GM12878 (cell line): ENCODE results near the gene COL9A3. TPM values are rescaled to one million over a fixed set of nuclear protein-coding genes. Genes with fewer than 3 reads are reported as not detected.

ENCODE experiments used
- ATAC-seq: fragments of 200-7000 bp; cut with Tn5 transposase; 3 replicates; pipeline ENCODE4 v1.9.1; 2020; ENCODE audit warnings: mild to moderate bottlenecking, moderate library complexity
- BruUV-seq: library from RNA; stranded (reverse); fragments of 400-500 nt; replicated peaks from 2 replicates; lab custom pipeline; 2021; lab: Mats Ljungman, UMichigan
- CTCF ChIA-PET: fragments of 300-600 bp; sonication (Branson Sonifier 250); formaldehyde crosslinking; extraction: SDS; loops from one replicate; lab custom pipeline; 2021; ENCODE audit warnings: inconsistent platforms; lab: Yijun Ruan, JAX
- POLR2A ChIA-PET: fragments of 350-600 bp; formaldehyde crosslinking; extraction: SDS; loops from one replicate; lab custom pipeline; 2021; ENCODE audit warnings: inconsistent platforms; lab: Charles Lee
- RAD21 ChIA-PET: fragments of 300-600 bp; sonication (Branson Sonifier 250); formaldehyde crosslinking; loops from one replicate; lab custom pipeline; 2023; ENCODE audit warnings: antibody characterized with exemption; ENCODE audit not compliant: unreplicated experiment; lab: Charles Lee
- SMC1A ChIA-PET: fragments of 300-600 bp; sonication (Branson Sonifier 250); formaldehyde crosslinking; loops from one replicate; lab custom pipeline; 2023; ENCODE audit not compliant: unreplicated experiment, uncharacterized antibody; lab: Charles Lee
- DNase-seq: peaks from one replicate; pipeline ENCODE4 v3.0.0-alpha.2; 2011; ENCODE audit warnings: low read depth, low spot score
- FAIRE-seq: peaks from 3 replicates; lab custom pipeline; 2011; peaks lifted over from hg19 to GRCh38; lab: Jason Lieb, UNC
- H2AFZ ChIP-seq: 2 replicates; pipeline ENCODE4 v1.6.0; 2011; ENCODE audit warnings: low read depth, low read length, control low read depth; ENCODE audit not compliant: control insufficient read depth
- H3K27ac ChIP-seq: 2 replicates; pipeline ENCODE4 v1.5.1; 2011; ENCODE audit warnings: control low read depth; ENCODE audit not compliant: control insufficient read depth, insufficient read depth
- H3K27me3 ChIP-seq, 2 experiments: replicated peaks in 1 of 2; 2 replicates each; pipeline versions ENCODE4 v1.6.0 to v1.6.1; 2011; ENCODE audit warnings: low read length in 1 of 2; ENCODE audit not compliant: control insufficient read depth in 2 of 2, insufficient read depth in 2 of 2
- H3K36me3 ChIP-seq, 2 experiments: 2 replicates each; pipeline ENCODE4 v1.5.1; 2011; ENCODE audit warnings: low read length in 1 of 2; ENCODE audit not compliant: control insufficient read depth in 2 of 2, insufficient read depth in 2 of 2
- H3K4me1 ChIP-seq: 2 replicates; pipeline ENCODE4 v1.6.1; 2011; ENCODE audit warnings: mild to moderate bottlenecking, low read length, moderate library complexity, mixed read lengths; ENCODE audit not compliant: control insufficient read depth, insufficient read depth
- H3K4me2 ChIP-seq: 2 replicates; pipeline ENCODE4 v1.6.0; 2011; ENCODE audit warnings: control low read depth; ENCODE audit not compliant: control insufficient read depth, insufficient read depth
- H3K4me3 ChIP-seq: fragments of 200-600 bp; sonication (generic); 2 replicates; pipeline ENCODE4 v1.5.1; 2016
- H3K79me2 ChIP-seq: 2 replicates; pipeline ENCODE4 v1.6.0; 2011; ENCODE audit warnings: low read length; ENCODE audit not compliant: control insufficient read depth, insufficient read depth
- H3K9ac ChIP-seq: 2 replicates; pipeline ENCODE4 v1.8.0; 2011; ENCODE audit warnings: low read length, control low read depth, mixed read lengths; ENCODE audit not compliant: control insufficient read depth, insufficient read depth
- H3K9me3 ChIP-seq: replicated peaks from 3 replicates; pipeline ENCODE4 v1.5.1; 2011; ENCODE audit warnings: mild to moderate bottlenecking, low read length; ENCODE audit not compliant: control insufficient read depth, insufficient read depth
- H4K20me1 ChIP-seq: 2 replicates; pipeline ENCODE4 v1.6.0; 2011; ENCODE audit not compliant: control insufficient read depth, insufficient read depth
- BCLAF1 ChIP-seq: fragments of 450-650 bp; IDR thresholded peaks from 2 replicates; pipeline ENCODE4 v1.6.1; 2017; ENCODE audit warnings: antibody characterized with exemption, mild to moderate bottlenecking, moderate library complexity
- DPF2 ChIP-seq: fragments of 450-650 bp; IDR thresholded peaks from 2 replicates; pipeline ENCODE4 v1.6.1; 2017; ENCODE audit warnings: mild to moderate bottlenecking
- FOS ChIP-seq: IDR thresholded peaks from 3 replicates; pipeline ENCODE4 v1.6.1; 2011; ENCODE audit warnings: borderline replicate concordance; ENCODE audit not compliant: insufficient read length; ENCODE audit errors: extremely low read depth
- IKZF2 ChIP-seq, 2 experiments: fragments of 450-650 bp; IDR thresholded peaks; 2 replicates each; pipeline ENCODE4 v1.6.1; 2017; ENCODE audit warnings: mild to moderate bottlenecking in 2 of 2, moderate library complexity in 2 of 2
- JUND ChIP-seq: IDR thresholded peaks from 2 replicates; pipeline ENCODE4 v1.6.1; 2012; ENCODE audit warnings: low read depth, mild to moderate bottlenecking, low read length, improper control_type of control experiment, moderate library complexity
- KAT2A ChIP-seq: conservative IDR thresholded peaks from 2 replicates; pipeline ENCODE4 v1.6.1; 2011; ENCODE audit warnings: low read depth, low read length; ENCODE audit not compliant: control insufficient read depth
- NR2C2 ChIP-seq: IDR thresholded peaks from 2 replicates; pipeline ENCODE4 v1.6.1; 2011; ENCODE audit warnings: borderline replicate concordance, low read depth; ENCODE audit not compliant: control insufficient read depth, insufficient read length
- NR2F1 ChIP-seq: fragments of 450-650 bp; conservative IDR thresholded peaks from 2 replicates; pipeline ENCODE4 v1.6.1; 2017; ENCODE audit warnings: mild to moderate bottlenecking
- SKIL ChIP-seq: fragments of 450-650 bp; IDR thresholded peaks from 2 replicates; pipeline ENCODE4 v1.6.1; 2017; ENCODE audit warnings: mild to moderate bottlenecking, low read depth, inconsistent platforms; ENCODE audit not compliant: poor library complexity, severe bottlenecking
- SMC3 ChIP-seq: IDR thresholded peaks from 2 replicates; pipeline ENCODE4 v1.6.1; 2011; ENCODE audit warnings: low read length, improper control_type of control experiment, borderline replicate concordance
- SRF ChIP-seq, 2 experiments: IDR thresholded peaks; 2 replicates each; pipeline ENCODE4 v1.6.1; 2011; ENCODE audit warnings: low read depth in 2 of 2, low read length in 2 of 2, mild to moderate bottlenecking in 1 of 2, moderate library complexity in 1 of 2
- ZNF622 ChIP-seq: fragments of 450-650 bp; IDR thresholded peaks from 2 replicates; pipeline ENCODE4 v1.6.1; 2017; ENCODE audit warnings: mild to moderate bottlenecking, inconsistent platforms
- ZSCAN29 ChIP-seq: fragments of 450-650 bp; IDR thresholded peaks from 2 replicates; pipeline ENCODE4 v1.6.1; 2017; ENCODE audit warnings: mild to moderate bottlenecking, moderate library complexity
- WGBS: methylation state at CpG from one replicate; pipeline ENCODE4 v1.1.6; 2016; ENCODE audit warnings: low lambda C conversion rate; ENCODE audit not compliant: insufficient replicate concordance, insufficient coverage; ENCODE audit errors: missing lambda C conversion rate; 5-methylcytosine and 5-hydroxymethylcytosine counted together
- in situ Hi-C: fragments of 300-500 bp; cut with MboI; formaldehyde crosslinking; loops from 9 replicates; pipeline ENCODE4 v1.14.3; 2018; ENCODE audit warnings: mixed read lengths
- intact Hi-C: fragments of 100-400 bp; cut with micrococcal nuclease; formaldehyde crosslinking; loops from one replicate; pipeline ENCODE4 v1.14.2; 2022; ENCODE audit not compliant: unreplicated experiment
- polyA plus RNA-seq, 11 experiments: library from polyadenylated mRNA; depleted of rRNA in 4 of 11; unstranded in 6 of 11; stranded (reverse) in 5 of 11; fragments of >200 nt; fragmentation: Nextera tagmentation in 4 of 11; fragmentation: Illumina TruSeq in 1 of 11; extraction: Ambion mirVana in 4 of 11; extraction: Trizol in 1 of 11; gene quantifications; 1 replicate in 1 of 11; 2 replicates in 10 of 11; pipeline versions ENCODE4 v1.2.1 to v1.2.3, GENCODE V29; 2011 to 2016; ENCODE audit warnings: inconsistent platforms in 2 of 11, missing spikeins in 2 of 11, low read depth in 1 of 11
- total RNA-seq, 4 experiments: library from RNA; depleted of rRNA in 3 of 4; stranded (reverse); fragments of >200 nt in 3 of 4; fragmentation: Illumina TruSeq in 1 of 4; extraction: Trizol in 1 of 4; gene quantifications; 2 replicates each; pipeline versions ENCODE4 v1.2.1 to v1.2.3, GENCODE V29; 2013 to 2021

COL9A3 gene
- total and polyA plus RNA-seq, 10 of the 15 experiments (the other 5 are each of a cell fraction or from before 2014, with no cell fraction given): 0.09 to 1.7 (median 0.63) TPM; not detected in 1

DNA sequence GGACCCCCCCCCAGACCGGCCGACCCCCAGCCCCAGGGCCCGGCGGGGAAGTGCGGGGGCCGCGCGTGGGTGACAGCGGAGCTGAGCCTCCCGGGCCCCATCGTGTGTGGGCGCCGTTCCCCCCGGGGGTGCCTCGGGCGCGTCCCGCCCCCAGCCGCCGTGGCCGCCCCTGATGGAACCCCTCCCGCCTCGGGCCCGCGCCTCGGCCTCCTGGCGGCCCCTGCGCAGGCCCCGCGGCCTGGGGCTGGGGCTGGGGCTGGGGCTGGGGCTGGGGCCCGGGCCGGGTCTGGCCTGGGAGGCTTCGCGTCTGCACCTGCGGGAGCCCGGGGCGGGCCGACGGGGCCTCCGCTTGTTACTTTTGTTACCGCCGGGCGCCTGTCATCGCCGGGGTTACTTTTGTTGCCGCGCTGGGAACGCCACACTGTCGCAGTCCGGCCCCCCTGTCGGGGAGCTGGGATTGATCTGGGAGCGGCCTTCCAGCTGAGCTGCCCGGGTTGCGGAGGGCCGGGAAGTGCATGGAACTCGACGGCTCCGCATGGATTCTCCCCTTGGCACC is 11.6 kb upstream of the COL9A3 start (continued):
- TF ChIP-seq SMC3 (no peak), JUND (no peak), KAT2A (no peak), FOS (no peak)

- no TSS peak for BruUV-seq
- TF ChIP-seq ZNF622 (no peak), BCLAF1 (no peak), IKZF2 (IDR thresholded peaks at IDR 0.05) (0 out of 4 replicates have a peak, but pooled peaks of 1 of the 2 experiments have one; percentile 1), ZSCAN29 (no peak), SKIL (no peak), DPF2 (no peak), NR2C2 (peak; percentile 61), SMC3 (no peak), NR2F1 (peak; percentile 87), SRF (IDR thresholded peaks at IDR 0.05; ENCODE audit: low read depth in 2 of 2, low read length in 2 of 2) (no peak)
These were observed 11.0 kb upstream of the COL9A3 start for GRCh38 chr20:62805711-62806382.

More at GRCh38 chr20:62805711-62806382, 11.0 kb upstream of the COL9A3 start:
- FAIRE-seq (no peak), ATAC-seq (peak; percentile 7), DNase-seq (no peak)
- H3K4me1 ChIP-seq: peaks cover 18% of the 10 kb centered on the region
- 13% methylated on average over 24 of the region's 25 CpGs for WGBS
- H3K79me2 ChIP-seq: peaks cover 25% of the 10 kb centered on the region
- no peaks in the 10 kb centered on the region for H3K27me3 ChIP-seq
- ChIA-PET RAD21 (interaction anchor here (1.5 kb wide), 1 partner anchor 12 kb away, joined by 4 read pairs; no protein-coding TSS in a partner anchor), CTCF (interaction anchor here (0.7 to 4.4 kb wide), 4 partner anchors 10 to 572 kb away, joined by 3 to 43 read pairs (median 3); partner anchors contain the start of gene MRGBP), POLR2A (interaction anchor here (1.1 to 2.0 kb wide), 2 partner anchors 10 to 11 kb away, joined by 6 to 11 read pairs; partner anchors contain the start of gene MRGBP), SMC1A (no interaction called here)
- H3K9ac ChIP-seq: peak overlapping the region; percentile 86
- peaks cover 14 to 21% of the 10 kb centered on the region in 2 experiments; a peak in 3 of 4 replicates for H3K36me3 ChIP-seq
- no peaks in the 10 kb centered on the region for H3K9me3 ChIP-seq
- peak overlapping the region; percentile 92 for H3K4me2 ChIP-seq
- peak overlapping the region; percentile 66 for H3K27ac ChIP-seq
- intact Hi-C loops: loop anchor here (5.0 kb wide), 2 partner anchors 154 to 304 kb away; no protein-coding TSS in a partner anchor
- H3K4me3 ChIP-seq: peak overlapping the region; percentile 96
- in situ Hi-C loops: no loop called here
- no peak overlapping the region for H2AFZ ChIP-seq
- no peaks in the 10 kb centered on the region for H4K20me1 ChIP-seq
